Right cardiac atrium (tissue), 5 donors: ENCODE data around the gene RUFY2. TPM values are rescaled to one million over a fixed set of nuclear protein-coding genes. Genes with fewer than 3 reads are reported as not detected.
"Not testable (repeated sequence)": the region's sequence is repeated elsewhere in the genome, so short reads cannot be mapped to it uniquely, and the experiment has no call there.

Experiments used
- ATAC-seq, 2 donors: fragments of 200-7000 bp; cut with Tn5 transposase; one replicate each; pipeline versions ENCODE4 v1.8.0 to v1.9.1; 2020; ENCODE audit warnings: moderate library complexity in 2 of 2, mild to moderate bottlenecking in 1 of 2
- DNase-seq, 3 donors: peaks; one replicate each; pipeline ENCODE4 v3.0.0-alpha.2; 2020
- H3K27ac ChIP-seq: one replicate; pipeline ENCODE4 v1.5.1; 2013; ENCODE audit warnings: mild to moderate bottlenecking, low read length, control low read depth, moderate library complexity
- H3K27me3 ChIP-seq: one replicate; pipeline ENCODE4 v1.6.1; 2013; ENCODE audit not compliant: control insufficient read depth, insufficient read depth
- H3K4me1 ChIP-seq: one replicate; pipeline ENCODE4 v1.6.1; 2013; ENCODE audit warnings: low read length; ENCODE audit not compliant: control insufficient read depth, insufficient read depth
- H3K4me3 ChIP-seq: one replicate; pipeline ENCODE4 v1.5.1; 2013; ENCODE audit warnings: low read length, control low read depth
- H3K9me3 ChIP-seq: one replicate; pipeline ENCODE4 v1.6.1; 2013; ENCODE audit warnings: low read length; ENCODE audit not compliant: control insufficient read depth
- WGBS: extraction: QIAGEN DNeasy Blood & Tissue Kit; methylation state at CpG from one replicate; pipeline ENCODE4 v1.1.7; 2013; 5-methylcytosine and 5-hydroxymethylcytosine counted together
- intact Hi-C, 4 donors: fragments of 100-400 bp; cut with DNase I; formaldehyde crosslinking; loops; one replicate each; pipeline versions ENCODE4 v1.11.0 to v1.14.0; 2022 to 2023
- long read RNA-seq, 4 donors: library from polyadenylated mRNA; unstranded; transcript quantifications; one replicate each; pipeline ENCODE4 v2.0.0, GENCODE V29; 2020 to 2021
- polyA plus RNA-seq: library from polyadenylated mRNA; stranded (reverse); fragments of 200-250 nt; gene quantifications from one replicate; pipeline ENCODE4 v1.2.3, GENCODE V29; 2013
- total RNA-seq, 4 donors: library from RNA; stranded (reverse); fragmentation: NEBNext Ultra II Directional; extraction: Animal tissue kit (Norgen Biotek cat#: 25700); gene quantifications; one replicate each; pipeline ENCODE4 v1.2.1, GENCODE V29; 2021
- donor health status: healthy with polysubstance abuse.
- donor health status: DM: no; HTN: yes; CAD: no.
- donor health status: DM: no; HTN: no; CAD: no.
- donor health status: DM: no; HTN: yes; CAD: no; lungs with severe emphysema.
- donor health status: DM: yes; HTN: yes; CAD: no.

RUFY2 gene
- total RNA-seq: 10 to 100 TPM in 2 of 4 donors, 1 to 10 TPM in 2; 9.3 to 11.7 (median 10.5) TPM
- polyA plus RNA-seq: 4.6 TPM
- long read RNA-seq, donor 1, partial matches to known transcripts: 0 of 5 reads
- long read RNA-seq, donor 1, other reads (novel, unspliced or antisense): 2 of 5 reads
- long read RNA-seq, donor 2: 0 reads
- long read RNA-seq, donor 3, partial matches to known transcripts: 4 of 7 reads
- long read RNA-seq, donor 3, other reads (novel, unspliced or antisense): 3 of 7 reads
- long read RNA-seq, donor 4: 0 reads

- H3K27me3 ChIP-seq: no peaks in the 10 kb centered on the region
- peak; percentile 83 to 94 (median 93) for DNase-seq
- H3K4me1 ChIP-seq: no peaks in the 10 kb centered on the region
- H3K4me3 ChIP-seq: peak within 1 kb of the TSS; percentile 74
- peak within 1 kb of the TSS; percentile 79 for H3K27ac ChIP-seq
- no peaks in the 10 kb centered on the region for H3K9me3 ChIP-seq
- ATAC-seq: peak; percentile 98
- intact Hi-C loops: no loop called here
- WGBS: under 1% methylated on average over 79 of the region's 79 CpGs
Observed at GRCh38 chr10:68406815-68407548, at the start of gene RUFY2. Gene RUFY2 (minus strand): TSS chr10:68407277. CDS start chr10:68407189, 88 bp downstream.

- 53% methylated on average over 7 of the region's 7 CpGs for WGBS
- DNase-seq: peak; percentile 63 to 84 (median 75)
- H3K4me3 ChIP-seq, H3K27ac ChIP-seq, H3K4me1 ChIP-seq, H3K27me3 ChIP-seq, intact Hi-C loops, H3K9me3 ChIP-seq, ATAC-seq: not testable (repeated sequence)
Observed at GRCh38 chr10:68449698-68450097, 42.6 kb upstream of the RUFY2 start.

GRCh38 chr10:68446179-68446578, 39.1 kb upstream of the RUFY2 start:
- Histone ChIP-seq H3K27ac (no peak overlapping the region), H3K4me1 (no peaks in the 10 kb centered on the region), H3K27me3 (no peaks in the 10 kb centered on the region), H3K4me3 (no peak overlapping the region), H3K9me3 (no peaks in the 10 kb centered on the region)
- WGBS: 74% methylated on average over 1 of the region's 1 CpG
- intact Hi-C loops: no loop called here
- ATAC-seq (no peak), DNase-seq (no peak)

- Histone ChIP-seq H3K27ac (no peak overlapping the region), H3K4me3 (no peak overlapping the region), H3K27me3 (no peaks in the 10 kb centered on the region), H3K9me3 (no peaks in the 10 kb centered on the region), H3K4me1 (no peaks in the 10 kb centered on the region)
- intact Hi-C loops: no loop called here
- ATAC-seq (no peak), DNase-seq (no peak)
- 90% methylated on average over 2 of the region's 2 CpGs for WGBS
Observed at GRCh38 chr10:68442971-68443370, 35.9 kb upstream of the RUFY2 start.

- Histone ChIP-seq H3K9me3 (no peaks in the 10 kb centered on the region), H3K4me1 (no peaks in the 10 kb centered on the region), H3K4me3 (no peak overlapping the region), H3K27me3 (no peaks in the 10 kb centered on the region), H3K27ac (no peak overlapping the region)
- no peak for DNase-seq
- intact Hi-C loops: no loop called here
- ATAC-seq: no peak
- WGBS: 97% methylated on average over 3 of the region's 3 CpGs
Observed at GRCh38 chr10:68440898-68441297, 33.8 kb upstream of the RUFY2 start.

GRCh38 chr10:68435803-68436202, 28.7 kb upstream of the RUFY2 start:
- ATAC-seq: no peak
- Histone ChIP-seq H3K27ac (no peak overlapping the region), H3K4me1 (no peaks in the 10 kb centered on the region), H3K4me3 (no peak overlapping the region), H3K9me3 (no peaks in the 10 kb centered on the region), H3K27me3 (no peaks in the 10 kb centered on the region)
- intact Hi-C loops: no loop called here
- no peak for DNase-seq

- 96% methylated on average over 4 of the region's 4 CpGs for WGBS
- intact Hi-C loops: no loop called here
- Histone ChIP-seq H3K4me3 (no peak overlapping the region), H3K27me3 (no peaks in the 10 kb centered on the region), H3K27ac (no peak overlapping the region), H3K9me3 (no peaks in the 10 kb centered on the region), H3K4me1 (no peaks in the 10 kb centered on the region)
- ATAC-seq (no peak), DNase-seq (no peak)
Observed at GRCh38 chr10:68434657-68435056, 27.6 kb upstream of the RUFY2 start.

- ATAC-seq (no peak), DNase-seq (no peak)
- 90% methylated on average over 5 of the region's 5 CpGs for whole genome bisulfite sequencing
- intact Hi-C loops: no loop called here
- H3K4me1 ChIP-seq: no peaks in the 10 kb centered on the region
- no peak overlapping the region for H3K4me3 ChIP-seq
- H3K9me3 ChIP-seq: no peaks in the 10 kb centered on the region
- H3K27me3 ChIP-seq: no peaks in the 10 kb centered on the region
- no peak overlapping the region for H3K27ac ChIP-seq
Observed at GRCh38 chr10:68428396-68429104, 21.5 kb upstream of the RUFY2 start.

- no peaks in the 10 kb centered on the region for H3K4me1 ChIP-seq
- H3K27me3 ChIP-seq: no peaks in the 10 kb centered on the region
- DNase-seq: no peak
- intact Hi-C loops: no loop called here
- H3K9me3 ChIP-seq: no peaks in the 10 kb centered on the region
- no peak overlapping the region for H3K27ac ChIP-seq
- ATAC-seq: no peak
- no peak overlapping the region for H3K4me3 ChIP-seq
- WGBS: 91% methylated on average over 20 of the region's 20 CpGs
Observed at GRCh38 chr10:68424454-68425014, 17.5 kb upstream of the RUFY2 start.

GRCh38 chr10:68423522-68423921, 16.4 kb upstream of the RUFY2 start:
- intact Hi-C loops: no loop called here
- no peaks in the 10 kb centered on the region for H3K4me1 ChIP-seq
- no peak overlapping the region for H3K27ac ChIP-seq
- no peaks in the 10 kb centered on the region for H3K9me3 ChIP-seq
- 94% methylated on average over 5 of the region's 5 CpGs for WGBS
- ATAC-seq (no peak), DNase-seq (no peak)
- no peaks in the 10 kb centered on the region for H3K27me3 ChIP-seq
- no peak overlapping the region for H3K4me3 ChIP-seq

GRCh38 chr10:68419376-68419775, 12.3 kb upstream of the RUFY2 start:
- 88% methylated on average over 3 of the region's 3 CpGs for WGBS
- H3K9me3 ChIP-seq: no peaks in the 10 kb centered on the region
- DNase-seq (no peak), ATAC-seq (no peak)
- no peak overlapping the region for H3K27ac ChIP-seq
- no peaks in the 10 kb centered on the region for H3K27me3 ChIP-seq
- no peak overlapping the region for H3K4me3 ChIP-seq
- intact Hi-C loops: no loop called here
- H3K4me1 ChIP-seq: no peaks in the 10 kb centered on the region
